ENCODE measurements around the gene AGBL4. TPM values are rescaled to one million over a fixed set of nuclear protein-coding genes. Genes with fewer than 3 reads are reported as not detected.

The AGBL4 gene
- total RNA-seq, 1 experiment from 2014 or later, result 0.10 TPM

GRCh38 chr1:48493970-48494769, 1529.6 kb downstream of the AGBL4 start:
- DNase-seq, result peak; percentile 59 to 77
- H3K27me3 ChIP-seq, result no peaks in the 10 kb centered on the region; the same call in 1 of the 2 replicates
- no peaks in the 10 kb centered on the region for H3K9me3 ChIP-seq (replicated peaks)
- H3K4me3 ChIP-seq, result no peak overlapping the region
- H3K4me1 ChIP-seq, result peaks cover 22% of the 10 kb centered on the region
- no peaks in the 10 kb centered on the region for H3K36me3 ChIP-seq
- H3K27ac ChIP-seq, result peak overlapping the region; percentile 45

GRCh38 chr1:48493041-48493440, 1530.7 kb downstream of the AGBL4 start:
- DNase-seq, result peak in 1 of 2 experiments; percentile 3
- Histone ChIP-seq H3K4me3 (no peak overlapping the region), H3K4me1 (peaks cover 22% of the 10 kb centered on the region), H3K9me3 (replicated peaks) (no peaks in the 10 kb centered on the region), H3K36me3 (no peaks in the 10 kb centered on the region), H3K27ac (no peak overlapping the region), H3K27me3 (no peaks in the 10 kb centered on the region; the same call in 1 of the 2 replicates)

- no peaks in the 10 kb centered on the region for H3K36me3 ChIP-seq
- DNase-seq, result peak in 1 of 2 experiments; percentile 23
- H3K27me3 ChIP-seq, result no peaks in the 10 kb centered on the region
- H3K4me3 ChIP-seq, result no peak overlapping the region
- H3K9me3 ChIP-seq (replicated peaks), result no peaks in the 10 kb centered on the region
- H3K27ac ChIP-seq, result no peak overlapping the region
- peaks cover 22% of the 10 kb centered on the region for H3K4me1 ChIP-seq
These were observed 1531.4 kb downstream of the AGBL4 start for GRCh38 chr1:48492392-48492791.

- no peak overlapping the region for H3K4me3 ChIP-seq
- H3K4me1 ChIP-seq, result peaks cover 2% of the 10 kb centered on the region
- no peak for DNase-seq
- H3K27ac ChIP-seq, result no peak overlapping the region
- H3K27me3 ChIP-seq, result peaks cover 3% of the 10 kb centered on the region; the same call in 1 of the 2 replicates
- no peaks in the 10 kb centered on the region for H3K9me3 ChIP-seq (replicated peaks)
- no peaks in the 10 kb centered on the region for H3K36me3 ChIP-seq
These were observed 1535.0 kb downstream of the AGBL4 start for GRCh38 chr1:48488721-48489120.

Other genes with a start within 250 kb of the AGBL4 start
- not detected in 2 replicates for gene ELAVL4, start 85.0 kb upstream of the AGBL4 start, total RNA-seq (2014; rRNA removed; shearing (Covaris generic))

All from SJCRH30 (cell line).